Astrocyte (in vitro differentiated cells and primary cell): ENCODE data around the gene CIPC.

Experiments used
- CTCF ChIP-seq: IDR thresholded peaks from 2 replicates; pipeline ENCODE4 v1.5.1; 2011; ENCODE audit warnings: low read depth, mild to moderate bottlenecking, inconsistent platforms, low read length, moderate library complexity; ENCODE audit not compliant: insufficient read depth
- EZH2 ChIP-seq: IDR thresholded peaks from 2 replicates; pipeline ENCODE4 v1.6.1; 2012; ENCODE audit warnings: mild to moderate bottlenecking, low read length, inconsistent platforms; ENCODE audit not compliant: insufficient read depth

- TF ChIP-seq CTCF: no peak
- TF ChIP-seq EZH2: no peak
These were observed 30.4 kb downstream of the CIPC start for GRCh38 chr14:77128414-77128891.
